K562 (cell line): ENCODE data around the gene RCOR3.

Experiments used
- CTCF ChIP-seq, 3 experiments: IDR thresholded peaks in 2 of 3; conservative IDR thresholded peaks in 1 of 3; 2 replicates each; pipeline ENCODE4 v1.5.1; 2011 to 2012; ENCODE audit warnings: low read length in 3 of 3, mild to moderate bottlenecking in 3 of 3, control low read depth in 2 of 3, improper control_type of control experiment in 1 of 3, inconsistent platforms in 1 of 3, low read depth in 1 of 3, mixed read lengths in 1 of 3, moderate library complexity in 1 of 3; ENCODE audit not compliant: insufficient read depth in 2 of 3
- E2F3 ChIP-seq: fragments of 250-450 bp; sonication (Bioruptor Pico); IDR thresholded peaks from 2 replicates; pipeline ENCODE4 v1.4.0; 2020; ENCODE audit warnings: mild to moderate bottlenecking
- ETV5 ChIP-seq: sonication (generic); formaldehyde crosslinking; IDR thresholded peaks from 2 replicates; pipeline ENCODE4 v1.4.0; 2020; ENCODE audit warnings: low read depth, mild to moderate bottlenecking, missing genetic modification reagents
- FOXM1 ChIP-seq, 2 experiments: fragments of 450-650 bp in 1 of 2; sonication (generic) in 1 of 2; formaldehyde crosslinking in 1 of 2; IDR thresholded peaks; 2 replicates each; pipeline versions ENCODE4 v1.6.1 to v1.9.0; 2017 to 2022; ENCODE audit warnings: low read depth in 2 of 2, mild to moderate bottlenecking in 2 of 2, missing genetic modification reagents in 1 of 2, moderate library complexity in 1 of 2
- NR1H2 ChIP-seq: sonication (generic); formaldehyde crosslinking; IDR thresholded peaks from 2 replicates; pipeline ENCODE4 v1.4.0; 2020; ENCODE audit warnings: mild to moderate bottlenecking, missing genetic modification reagents
- RAD21 ChIP-seq, 2 experiments: fragments of 250-450 bp in 1 of 2; fragments of 450-650 bp in 1 of 2; sonication (Bioruptor Pico) in 1 of 2; formaldehyde crosslinking in 1 of 2; IDR thresholded peaks in 1 of 2; conservative IDR thresholded peaks in 1 of 2; 2 replicates each; pipeline versions ENCODE4 v1.4.0 to v1.8.0; 2020 to 2022; ENCODE audit warnings: mild to moderate bottlenecking in 2 of 2, moderate library complexity in 1 of 2
- ZC3H11A ChIP-seq: IDR thresholded peaks from 2 replicates; pipeline ENCODE4 v1.6.1; 2012; ENCODE audit warnings: low read depth, low read length, improper control_type of control experiment
- ZNF133 ChIP-seq: fragments of 250-450 bp; sonication (Bioruptor Pico); IDR thresholded peaks from 2 replicates; pipeline ENCODE4 v1.4.0; 2020; ENCODE audit warnings: mild to moderate bottlenecking
- ZNF512 ChIP-seq: IDR thresholded peaks from 2 replicates; pipeline ENCODE4 v1.6.1; 2016; ENCODE audit warnings: missing genetic modification characterization, missing compliant biosample characterization

DNA sequence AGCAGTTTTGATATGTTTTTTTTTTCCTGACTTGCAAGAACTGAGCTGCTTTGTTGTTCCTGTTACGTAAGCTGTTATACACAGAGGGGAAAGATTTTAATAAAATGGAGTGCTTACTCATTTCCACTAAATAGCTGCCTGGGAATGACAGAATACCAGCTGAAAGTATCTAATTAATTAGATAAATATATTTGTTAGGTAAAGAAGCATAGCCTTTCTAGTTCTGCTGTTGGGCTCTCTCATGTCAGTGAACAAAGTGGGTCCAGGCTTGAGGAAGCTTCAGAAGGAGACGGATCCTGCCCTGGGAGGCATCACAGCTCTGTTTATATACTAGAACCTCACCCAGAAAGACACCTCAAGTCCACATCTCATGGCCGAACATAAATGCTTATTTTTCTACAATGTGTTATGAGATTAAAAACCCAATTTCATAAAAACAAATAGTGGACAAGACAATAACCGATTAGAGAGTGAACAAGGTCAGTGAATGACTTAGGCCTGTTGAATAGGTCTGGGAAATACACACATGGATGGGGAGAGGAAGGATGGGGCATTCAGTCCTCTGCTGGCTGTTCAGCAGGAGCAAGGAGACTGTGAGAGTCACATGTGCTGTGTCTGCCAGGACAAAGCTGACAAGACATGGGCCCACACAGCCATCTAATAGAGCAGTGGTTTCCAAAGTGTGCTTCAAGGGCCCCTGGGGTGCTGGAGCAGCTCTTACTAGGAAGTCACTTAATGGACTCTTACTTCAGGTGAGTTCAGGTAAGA is 88.1 kb downstream of the RCOR3 start:
- TF ChIP-seq ETV5 (CRISPR knock-in tag) (no peak), ZNF512 (tag) (no peak), CTCF (IDR thresholded peaks at IDR 0.05 in 2 of 3, conservative IDR thresholded peaks at IDR 0.05 in 1 of 3; ENCODE audit: insufficient read depth in 2 of 3, low read depth in 1 of 3, low read length in 3 of 3) (no peak), RAD21 (CRISPR knock-in tag; conservative IDR thresholded peaks at IDR 0.05 in 1 of 2, IDR thresholded peaks at IDR 0.05 in 1 of 2) (no peak), E2F3 (CRISPR knock-in tag) (no peak), ZNF133 (no peak), FOXM1 (IDR thresholded peaks at IDR 0.05; ENCODE audit: low read depth) (no peak), FOXM1 (CRISPR knock-in tag; IDR thresholded peaks at IDR 0.05; ENCODE audit: low read depth) (no peak), NR1H2 (CRISPR knock-in tag) (no peak), ZC3H11A (no peak)
